GM10248 (cell line): ENCODE measurements around the gene C10orf62.
A peak's percentile ranks its signal among the peaks of the same experiment; 100 is the strongest.
"Not testable (repeated sequence)": the region's sequence is repeated elsewhere in the genome, so short reads cannot be mapped to it uniquely, and the experiment has no call there.

Source experiments
- CTCF ChIA-PET: fragments of 300-600 bp; sonication (Branson Sonifier 250); formaldehyde crosslinking; extraction: SDS; loops from one replicate; lab custom pipeline; 2021; ENCODE audit warnings: antibody characterized with exemption; lab: Yijun Ruan, JAX
- POLR2A ChIA-PET: fragments of 350-650 bp; sonication (Branson Sonifier 250); formaldehyde crosslinking; extraction: SDS; loops from one replicate; lab custom pipeline; 2020; ENCODE audit warnings: antibody characterized with exemption; lab: Yijun Ruan, JAX
- DNase-seq: peaks from one replicate; pipeline ENCODE4 v3.0.0; 2012; ENCODE audit errors: extremely low spot score
- CTCF ChIP-seq: IDR thresholded peaks from 2 replicates; pipeline ENCODE4 v1.5.1; 2012; ENCODE audit warnings: mild to moderate bottlenecking, low read depth; ENCODE audit errors: extremely low read depth, missing control alignments, control extremely low read depth

The C10orf62 gene

GRCh38 chr10:97632949-97633884 lies 43.7 kb downstream of the C10orf62 start, which contains the start of gene MORN4:
Gene MORN4, minus strand, starts transcription at chr10:97633500. Its CDS starts 13,847 bp downstream, at chr10:97619653.
- DNase-seq = peak; percentile 91
- no peak for TF ChIP-seq CTCF
- POLR2A ChIA-PET = no interaction called here
- CTCF ChIA-PET = interaction anchor here (1.3 kb wide), 1 partner anchor 29 kb away, joined by 3 read pairs; no protein-coding TSS in a partner anchor

- DNase-seq = no peak
- ChIA-PET POLR2A (no interaction called here), CTCF (interaction anchor here (1.3 kb wide), 1 partner anchor 28 kb away, joined by 3 read pairs; no protein-coding TSS in a partner anchor)
- TF ChIP-seq CTCF = no peak
These were observed 44.4 kb downstream of the C10orf62 start for GRCh38 chr10:97633921-97634320.

- TF ChIP-seq CTCF = no peak
- ChIA-PET CTCF (no interaction called here), POLR2A (no interaction called here)
- no peak for DNase-seq
These were observed 46.1 kb downstream of the C10orf62 start for GRCh38 chr10:97635577-97635976.

GRCh38 chr10:97639090-97639489 lies 49.6 kb downstream of the C10orf62 start:
- DNase-seq = not testable (repeated sequence)
- POLR2A ChIA-PET = interaction anchor here (0.6 kb wide), 1 partner anchor 144 kb away, joined by 3 read pairs; no protein-coding TSS in a partner anchor
- CTCF ChIA-PET = interaction anchor here (1.4 kb wide), 1 partner anchor 104 kb away, joined by 4 read pairs; no protein-coding TSS in a partner anchor

- TF ChIP-seq CTCF = no peak
- POLR2A ChIA-PET = no interaction called here
- DNase-seq = peak; percentile 98
- CTCF ChIA-PET = interaction anchor here (0.5 to 2.0 kb wide), 3 partner anchors 12 to 46 kb away, joined by 3 to 4 read pairs (median 3); partner anchors contain the start of gene AVPI1
These were observed 50.8 kb downstream of the C10orf62 start, which contains the start of gene PI4K2A for GRCh38 chr10:97640174-97640867. Gene PI4K2A, plus strand, starts transcription at chr10:97640671. Its CDS starts 72 bp downstream, at chr10:97640743.
